22Rv1 (cell line): ENCODE data around the gene PLA2G7.

Source experiments
- CTCF ChIP-seq: fragments of 450-650 bp; IDR thresholded peaks from 2 replicates; pipeline ENCODE4 v1.5.1; 2017; ENCODE audit warnings: mild to moderate bottlenecking
- ZFX ChIP-seq: fragments of 450-650 bp; IDR thresholded peaks from 2 replicates; pipeline ENCODE4 v1.6.1; 2017; ENCODE audit warnings: antibody characterized with exemption, borderline replicate concordance

DNA sequence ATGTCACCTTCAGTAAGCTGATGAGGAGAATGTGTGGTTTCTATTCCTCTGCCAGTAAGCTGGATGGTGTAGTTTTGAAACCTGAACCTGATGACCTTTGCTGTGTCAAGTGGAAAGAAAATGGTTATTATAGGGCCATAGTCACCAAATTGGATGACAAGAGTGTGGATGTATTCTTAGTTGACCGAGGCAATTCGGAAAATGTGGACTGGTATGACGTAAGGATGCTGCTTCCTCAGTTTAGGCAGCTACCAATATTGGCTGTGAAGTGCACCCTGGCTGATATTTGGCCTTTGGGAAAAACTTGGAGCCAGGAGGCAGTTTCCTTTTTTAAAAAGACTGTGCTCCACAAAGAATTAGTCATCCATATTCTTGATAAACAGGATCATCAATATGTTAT lies 45.5 kb downstream of the PLA2G7 start:
- TF ChIP-seq CTCF, result no peak
- TF ChIP-seq ZFX, result no peak
